ENCODE measurements around the gene GPR87.

Gene GPR87

GRCh38 chr3:151315136-151315535 is 1.5 kb downstream of the GPR87 start:
- DNase-seq = peak; percentile 41

DNA sequence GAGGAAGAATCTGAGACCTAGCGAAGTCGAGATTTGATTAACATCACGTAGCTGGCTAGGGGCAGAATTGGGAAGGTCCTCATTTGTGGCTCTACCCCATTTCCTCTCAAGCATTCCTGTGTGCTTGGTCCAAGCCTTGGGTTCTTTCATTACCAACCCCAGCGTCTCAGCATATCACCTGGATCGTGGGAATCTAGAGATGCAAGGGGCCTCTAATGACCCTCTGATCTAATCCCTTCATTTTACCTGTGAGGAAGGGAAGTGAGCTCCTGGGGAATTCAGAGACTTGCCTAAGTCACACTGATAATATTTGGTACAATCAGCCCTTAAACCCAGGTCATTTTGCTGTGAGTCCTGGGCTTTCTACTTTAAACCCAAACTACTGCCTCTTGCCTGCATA is 2.0 kb downstream of the GPR87 start:
- DNase-seq = no peak

DNA sequence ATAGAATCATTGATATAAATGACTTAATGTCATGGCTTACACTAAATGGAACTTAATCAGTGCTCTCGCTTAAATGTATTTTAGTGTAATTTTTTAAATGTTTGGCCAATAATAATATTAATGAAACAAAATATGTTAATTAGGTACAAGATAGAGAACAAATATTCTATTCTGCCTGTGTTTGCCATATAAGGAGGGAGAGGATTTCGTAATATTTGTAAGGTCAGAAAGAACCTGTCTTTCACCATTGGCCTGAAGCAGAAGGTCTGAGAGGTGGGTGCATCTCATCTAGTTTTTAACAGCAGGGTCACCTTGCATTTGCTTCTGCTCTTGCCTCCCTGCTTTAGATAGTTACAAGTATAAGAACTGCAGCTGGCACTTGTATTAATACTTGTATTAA is 2.5 kb downstream of the GPR87 start:
- no peak for DNase-seq

DNA sequence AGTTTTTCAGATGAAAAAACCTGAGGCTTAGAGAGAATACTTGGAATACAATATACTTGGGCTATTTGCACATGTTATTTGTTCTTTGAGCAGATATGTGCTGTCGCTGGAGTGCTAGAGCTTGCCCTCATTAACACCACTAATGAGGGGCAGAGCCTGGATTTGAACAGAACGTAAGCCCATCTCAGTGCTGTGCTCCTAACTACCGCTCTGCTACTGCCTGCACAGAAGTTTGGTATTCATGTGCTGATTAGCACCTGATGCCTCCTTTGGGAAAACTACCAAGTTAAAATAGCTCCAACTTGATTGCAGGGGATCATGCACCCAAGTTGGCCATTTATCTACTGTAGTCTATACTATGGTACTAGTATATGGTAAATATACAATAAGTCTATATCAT is 3.6 kb downstream of the GPR87 start:
- no peak for DNase-seq

DNA sequence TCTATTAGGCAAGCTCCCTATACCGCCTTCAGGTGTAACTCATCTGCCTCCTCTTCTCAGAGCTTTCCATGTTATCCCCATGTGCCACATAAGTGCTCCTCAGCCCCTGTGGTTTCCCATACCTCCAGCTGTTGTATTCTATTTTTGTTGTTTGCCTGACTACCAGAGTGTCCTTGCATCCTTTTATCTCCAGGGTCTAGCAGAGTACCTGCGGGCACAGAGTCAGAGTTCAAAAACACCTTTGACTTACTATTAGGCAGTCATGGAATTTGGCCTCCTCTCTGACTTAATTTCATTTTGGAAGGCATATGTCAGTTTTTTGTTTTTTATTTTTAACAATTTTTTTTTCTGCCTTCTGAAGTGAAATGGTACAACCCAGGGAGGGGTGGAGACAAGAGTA is 7.1 kb downstream of the GPR87 start:
- DNase-seq = no peak

- DNase-seq = peak; percentile 23
Measured at GRCh38 chr3:151307583-151308488, 8.8 kb downstream of the GPR87 start.

- DNase-seq = no peak
Measured at GRCh38 chr3:151307131-151307530, 9.5 kb downstream of the GPR87 start.

DNA sequence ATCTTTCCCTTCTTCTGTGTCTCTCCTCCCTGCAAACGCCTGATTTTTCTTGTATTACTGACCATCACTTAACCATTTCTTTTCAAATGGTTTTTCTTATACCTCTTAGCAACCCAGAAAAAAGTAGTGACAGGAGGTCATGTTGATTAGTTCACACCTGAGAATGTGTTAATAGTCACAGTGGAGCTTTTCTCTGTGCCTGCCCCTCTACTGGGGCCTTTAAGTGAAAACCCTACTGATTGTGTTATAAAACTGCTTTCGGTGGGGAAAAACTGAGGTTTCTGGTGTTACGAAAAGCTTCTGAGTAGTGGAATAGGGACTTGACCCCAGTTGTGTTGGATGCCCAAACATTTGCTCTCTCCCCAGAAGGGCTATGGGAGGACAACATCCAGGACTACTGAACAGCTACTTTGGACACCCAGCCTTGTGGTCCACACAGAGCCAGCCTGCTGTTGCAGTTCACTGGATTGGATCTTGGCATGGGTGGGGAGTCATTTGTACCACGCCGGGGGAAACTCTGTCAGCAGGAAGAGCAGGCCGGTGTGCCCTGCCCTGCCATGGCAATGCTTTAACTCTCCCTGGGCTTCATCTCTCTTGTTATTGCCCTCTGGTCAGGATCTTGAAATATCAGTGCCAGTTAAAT is 10.3 kb downstream of the GPR87 start:
- no peak for DNase-seq

DNA sequence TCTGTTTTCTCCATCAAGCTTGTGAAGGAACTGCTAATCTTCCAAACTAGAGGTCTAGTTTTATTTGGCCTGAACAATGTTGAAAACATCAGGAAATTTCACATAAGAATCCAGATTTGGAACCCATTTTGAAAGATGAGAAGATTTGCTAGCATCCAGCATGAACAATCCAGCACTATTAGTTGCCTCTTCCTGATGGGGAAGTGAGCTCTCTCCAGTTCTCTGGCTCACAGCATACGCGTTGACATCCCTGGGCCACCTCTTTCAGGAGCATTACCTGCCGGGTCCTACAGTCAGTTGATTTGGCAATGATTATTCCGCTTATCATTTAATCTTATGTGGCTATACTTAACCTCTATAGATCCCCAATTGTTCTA is 10.9 kb downstream of the GPR87 start:
- no peak for DNase-seq

DNA sequence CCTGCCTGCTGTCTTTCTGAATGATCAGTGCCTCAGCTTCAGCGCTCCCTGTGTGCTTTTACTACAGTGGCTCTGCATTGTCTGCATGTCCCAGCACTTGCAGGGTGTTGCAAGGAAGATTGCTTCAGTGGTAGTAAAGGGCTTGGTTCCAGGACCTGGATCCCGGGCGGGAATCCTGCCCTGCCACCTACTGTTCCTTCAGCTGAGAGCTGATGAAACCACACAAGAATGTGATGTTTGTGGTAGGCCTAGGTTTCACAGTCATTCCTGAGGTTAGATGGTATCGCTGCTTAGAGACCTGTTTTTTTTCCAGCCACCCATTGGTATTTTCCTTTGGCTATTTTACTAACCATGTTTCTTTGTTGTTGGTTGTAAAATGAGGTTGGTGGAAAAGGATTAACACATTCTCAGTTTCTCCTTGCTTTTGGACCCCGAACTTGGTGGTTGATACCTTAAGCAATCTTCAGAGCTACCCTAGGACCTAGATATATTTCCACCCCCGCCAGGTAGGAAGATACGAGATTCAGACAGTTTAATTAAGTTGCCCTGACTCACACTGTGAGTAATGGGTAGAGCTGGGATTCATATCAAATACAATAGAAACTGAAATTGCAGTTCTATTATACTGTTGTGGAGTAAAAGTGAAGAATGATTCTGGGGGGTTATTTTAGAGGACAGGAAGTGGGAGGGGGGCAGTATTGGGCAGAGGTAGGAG is 11.4 kb downstream of the GPR87 start:
- DNase-seq = peak; percentile 99

DNA sequence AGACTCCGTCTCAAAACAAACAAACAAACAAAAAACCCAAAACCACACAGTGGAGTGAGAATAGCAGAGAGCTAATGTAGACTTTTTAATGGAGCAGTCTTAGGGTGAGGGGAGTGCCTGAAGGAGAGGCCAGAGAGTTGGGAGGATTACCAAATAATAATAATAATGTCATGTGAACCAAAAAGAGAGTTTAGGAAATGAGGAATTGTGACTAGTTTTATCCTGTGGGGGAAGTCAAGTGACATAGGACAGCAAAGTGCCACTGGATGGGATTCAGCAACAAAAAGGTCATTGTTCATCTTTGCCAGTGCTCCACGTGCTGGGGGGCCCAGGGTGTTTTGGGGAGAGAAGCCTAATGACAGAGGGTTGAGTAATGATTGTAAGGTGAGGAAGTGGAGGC is 12.9 kb downstream of the GPR87 start:
- DNase-seq = no peak

GRCh38 chr3:151301787-151302186 is 14.8 kb downstream of the GPR87 start:
- peak; percentile 84 for DNase-seq

DNA sequence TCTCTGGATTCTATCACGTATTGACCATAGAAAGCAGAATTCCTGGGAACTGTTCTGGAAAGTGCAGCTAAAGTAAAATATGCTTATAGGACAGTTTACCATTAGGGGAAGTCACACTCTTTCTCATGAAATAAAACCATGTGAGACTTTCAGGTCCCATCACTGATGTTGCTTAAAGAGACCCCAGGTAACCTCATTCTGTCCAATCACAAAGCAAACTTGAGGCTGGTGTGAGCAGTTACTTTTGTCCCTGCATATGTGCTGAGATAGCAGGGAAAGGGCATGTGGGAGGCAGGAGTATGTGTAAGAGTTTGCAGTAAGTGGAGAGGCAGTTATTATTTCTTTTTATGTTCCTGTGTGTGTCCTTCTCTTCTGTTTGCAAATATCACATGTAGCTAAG is 16.1 kb downstream of the GPR87 start:
- no peak for DNase-seq

- DNase-seq = no peak
Measured at GRCh38 chr3:151299006-151299405, 17.6 kb downstream of the GPR87 start.

DNA sequence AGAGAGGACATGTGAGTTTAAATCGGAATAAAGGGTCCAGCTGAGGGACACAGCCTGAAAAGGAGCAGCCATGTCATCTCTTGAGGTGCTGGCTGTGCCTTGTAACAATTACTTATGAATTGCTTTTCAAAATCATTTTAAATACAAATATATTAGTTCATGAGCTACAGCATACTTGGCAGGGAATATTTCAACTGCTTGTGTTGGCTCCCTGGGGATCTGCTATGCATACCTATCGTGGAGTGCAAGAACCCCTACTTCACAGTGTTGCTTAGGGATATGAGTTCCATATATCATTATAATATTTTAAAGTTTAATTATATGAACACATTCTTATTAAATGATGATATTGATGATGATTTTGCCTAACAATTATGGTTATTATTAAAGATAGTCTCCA is 19.2 kb downstream of the GPR87 start:
- DNase-seq = peak; percentile 62

GRCh38 chr3:151296226-151296625 is 20.4 kb downstream of the GPR87 start:
- no peak for DNase-seq

GRCh38 chr3:151293127-151293526 is 23.5 kb downstream of the GPR87 start:
- DNase-seq = no peak

- peak; percentile 59 for DNase-seq
Measured at GRCh38 chr3:151290673-151291072, 25.9 kb downstream of the GPR87 start.

- no peak for DNase-seq
Measured at GRCh38 chr3:151289445-151289844, 27.2 kb downstream of the GPR87 start.

GRCh38 chr3:151285940-151286339 is 30.7 kb downstream of the GPR87 start:
- no peak for DNase-seq

DNA sequence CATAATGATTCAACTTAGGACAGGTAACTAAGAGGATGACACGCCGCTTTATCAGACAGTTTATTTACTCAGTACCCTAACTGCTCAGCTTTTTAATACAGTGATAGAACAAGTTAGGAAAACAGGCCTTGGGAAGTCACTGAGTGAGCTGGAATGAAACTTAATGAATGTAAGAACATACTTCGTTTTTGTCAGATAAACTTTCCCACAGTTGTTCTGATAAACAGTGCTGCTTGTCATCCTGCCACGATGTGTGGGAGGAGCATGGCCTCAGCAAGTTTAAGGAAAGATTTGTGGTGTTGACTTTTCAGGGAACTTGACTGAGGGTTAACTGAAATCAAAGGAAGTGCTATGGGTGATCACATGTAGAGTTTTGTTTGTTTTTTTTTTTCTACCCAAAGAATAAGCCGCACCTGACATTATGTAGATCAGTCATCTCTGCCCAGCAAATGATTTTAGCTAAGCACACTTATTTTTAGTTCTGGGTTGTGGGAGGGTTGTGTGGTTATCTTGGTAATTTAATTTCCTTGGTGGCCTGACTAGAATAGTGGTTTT is 32.6 kb downstream of the GPR87 start:
- no peak for DNase-seq

- no peak for DNase-seq
Measured at GRCh38 chr3:151283387-151283786, 33.2 kb downstream of the GPR87 start.

GRCh38 chr3:151282921-151283320 is 33.7 kb downstream of the GPR87 start:
- DNase-seq = peak; percentile 74
